Cortex of kidney (tissue), 1 donor: ENCODE measurements around the gene RHOA.

Experiments
- DNase-seq: peaks from one replicate; lab custom pipeline; 2025; lab: John Stamatoyannopoulos, UW

RHOA gene

GRCh38 chr3:49411968-49412631, at the start of gene RHOA, which contains the start of gene TCTA:
Gene RHOA (minus strand): TSS chr3:49411976. CDS start chr3:49375589, 36,387 bp downstream.
Gene TCTA (plus strand): TSS chr3:49412423. CDS start chr3:49412427, 4 bp downstream.
- DNase-seq, result no peak

- DNase-seq, result no peak
These were observed 49.2 kb upstream of the RHOA start for GRCh38 chr3:49460956-49461355.

GRCh38 chr3:49460188-49460890, 48.6 kb upstream of the RHOA start:
- DNase-seq, result no peak

GRCh38 chr3:49456466-49456865, 44.7 kb upstream of the RHOA start:
- DNase-seq, result no peak

DNA sequence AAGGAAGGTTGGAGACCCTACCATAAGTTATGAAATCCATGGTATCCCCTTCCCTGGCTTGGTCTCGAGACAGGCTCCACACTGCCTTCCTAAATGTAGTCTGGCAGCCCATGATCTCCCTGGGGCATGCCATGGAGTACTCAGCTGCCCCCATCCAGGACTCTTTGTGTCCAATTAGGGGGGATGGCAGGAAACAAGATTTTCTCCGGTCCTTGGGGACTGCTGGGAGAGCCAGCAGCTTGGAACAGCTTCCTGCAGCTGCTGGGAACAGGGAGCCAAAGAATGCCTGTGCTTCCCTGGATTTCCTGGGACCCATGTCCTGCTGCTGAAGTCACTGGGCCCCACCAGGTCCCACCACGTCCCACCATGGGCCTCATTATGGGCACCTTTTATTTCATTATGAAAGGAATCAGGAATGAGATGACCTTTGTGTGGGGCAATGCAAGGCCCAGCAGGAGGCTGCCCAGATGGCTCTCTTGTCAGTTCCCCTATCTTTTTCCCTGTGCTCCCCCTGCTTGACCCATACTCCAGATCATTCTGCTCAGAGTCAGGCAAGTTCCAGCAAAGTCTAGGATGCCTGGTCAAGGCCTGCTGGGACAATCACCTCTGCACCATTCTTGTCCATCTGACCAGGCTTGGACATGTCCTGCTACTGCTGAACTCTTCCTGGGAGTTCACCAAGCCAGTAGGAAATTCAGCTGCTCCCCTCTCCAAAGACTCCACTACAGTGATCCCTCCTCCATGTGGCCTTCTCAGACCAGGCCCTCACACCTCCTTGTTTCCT, 43.3 kb upstream of the RHOA start:
- no peak for DNase-seq

GRCh38 chr3:49454458-49454857, 42.7 kb upstream of the RHOA start:
- no peak for DNase-seq

DNA sequence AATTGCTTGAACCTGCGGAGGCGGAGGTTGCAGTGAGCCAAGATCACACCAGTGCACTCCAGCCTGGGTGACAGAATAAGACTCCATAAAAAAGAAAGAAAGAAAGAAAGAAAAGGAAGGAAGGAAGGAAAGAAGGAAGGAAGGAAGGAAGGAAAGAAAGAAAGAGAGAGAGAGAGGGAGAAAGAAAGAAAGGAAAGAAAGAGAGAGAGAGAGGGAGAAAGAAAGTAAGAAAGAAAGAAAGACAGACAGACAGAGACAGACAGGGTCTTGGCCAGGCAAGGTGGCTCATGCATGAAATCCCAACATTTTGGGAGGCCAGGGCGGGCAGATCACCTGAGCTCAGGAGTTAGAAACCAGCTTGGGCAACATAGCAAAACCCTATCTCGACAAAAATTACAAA, 41.8 kb upstream of the RHOA start:
- DNase-seq, result no peak

- no peak for DNase-seq
These were observed 33.6 kb upstream of the RHOA start for GRCh38 chr3:49445391-49445790.

DNA sequence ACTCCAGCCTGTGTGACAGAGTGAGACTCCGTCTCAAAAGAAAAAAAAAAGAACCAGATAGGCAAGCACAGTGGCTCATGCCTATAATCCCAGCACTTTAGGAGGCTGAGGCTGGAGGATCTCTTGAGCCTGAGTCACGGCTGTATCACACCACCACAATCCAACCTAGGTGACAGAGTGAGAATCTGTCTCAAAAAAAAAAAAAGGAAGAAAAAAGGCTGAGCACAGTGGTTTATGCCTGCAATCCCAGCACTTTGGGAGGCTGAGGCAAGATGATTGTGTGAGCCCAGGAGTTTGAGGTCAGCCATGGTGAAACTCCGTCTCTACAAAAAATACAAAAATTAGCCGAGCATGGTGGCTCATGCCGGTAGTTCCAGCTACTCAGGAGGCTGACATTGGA, 23.0 kb upstream of the RHOA start:
- DNase-seq, result no peak

GRCh38 chr3:49428752-49429080, 16.9 kb upstream of the RHOA start:
- DNase-seq, result no peak

GRCh38 chr3:49427586-49427985, 15.8 kb upstream of the RHOA start:
- no peak for DNase-seq

GRCh38 chr3:49424816-49425215, 13.0 kb upstream of the RHOA start:
- DNase-seq, result no peak

DNA sequence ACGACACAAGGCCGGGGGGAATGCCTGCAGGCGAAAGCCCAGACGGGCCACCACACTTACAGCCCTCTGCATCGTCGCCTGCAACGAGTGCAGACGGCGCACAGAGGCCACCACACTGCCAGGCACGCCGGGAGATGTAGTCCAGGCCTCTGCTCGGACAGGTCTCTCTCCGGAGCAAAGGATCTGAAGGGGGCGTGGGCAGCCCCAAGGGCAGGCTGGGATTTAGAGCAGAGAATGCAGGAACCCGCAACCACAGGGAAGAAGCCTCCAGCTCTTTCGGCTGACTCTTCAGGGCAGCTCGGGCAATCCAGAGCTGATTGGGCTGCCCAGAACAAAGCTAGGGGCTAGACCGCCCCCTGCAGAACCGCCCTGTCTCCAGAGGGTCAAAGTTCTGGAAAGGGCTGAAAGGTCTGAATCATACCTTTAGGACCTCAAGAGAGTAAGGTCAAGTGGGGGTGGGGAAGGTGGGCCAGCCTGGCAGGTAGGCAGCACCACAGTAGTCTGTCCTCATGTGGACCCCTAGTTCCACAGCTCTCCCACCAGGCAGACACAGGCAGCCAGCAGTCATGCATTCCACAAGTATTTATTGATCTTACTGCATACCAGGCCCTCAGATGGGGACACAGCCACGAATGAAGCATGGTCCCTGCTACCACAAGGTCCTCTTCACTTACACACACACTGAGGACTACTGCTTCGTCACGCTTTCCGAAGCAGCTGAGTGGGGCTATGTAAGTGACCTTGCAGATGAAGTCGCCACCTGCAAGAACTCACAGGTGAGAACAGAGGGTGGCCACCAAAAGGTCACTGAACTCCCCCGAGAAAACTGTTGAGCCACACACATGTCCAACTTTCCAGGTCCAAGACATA, 10.8 kb upstream of the RHOA start, which contains the start of gene AMT:
AMT (minus strand) TSS at position 95 of the 870 bp plus-strand sequence; CDS start at position 72, 23 bp downstream.
- DNase-seq, result no peak

DNA sequence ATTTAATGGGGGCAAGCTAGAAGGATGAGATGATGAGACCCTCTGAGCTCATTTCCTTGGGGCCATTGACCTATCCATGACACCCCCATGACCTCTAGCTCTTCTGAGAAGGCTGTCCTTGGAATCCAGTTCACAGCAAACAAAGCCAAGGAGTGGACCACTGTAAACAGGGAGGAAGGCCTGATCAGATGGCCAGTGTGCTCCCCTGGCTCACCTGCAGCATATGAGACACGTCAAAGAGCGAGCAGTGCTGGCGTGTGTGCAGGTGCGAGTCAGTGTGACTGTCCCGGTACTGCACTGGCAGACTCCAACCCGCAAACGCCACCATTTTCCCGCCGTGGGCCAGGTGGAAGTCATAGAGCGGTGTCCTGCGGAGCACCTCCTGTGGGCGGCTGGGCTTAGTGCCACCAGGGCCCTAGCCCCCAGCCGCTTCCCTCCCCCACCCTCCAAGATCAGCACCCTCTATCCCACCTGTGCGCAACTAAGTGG, 10.2 kb upstream of the RHOA start:
- no peak for DNase-seq

- DNase-seq, result no peak
These were observed 5.8 kb upstream of the RHOA start for GRCh38 chr3:49417516-49418120.

DNA sequence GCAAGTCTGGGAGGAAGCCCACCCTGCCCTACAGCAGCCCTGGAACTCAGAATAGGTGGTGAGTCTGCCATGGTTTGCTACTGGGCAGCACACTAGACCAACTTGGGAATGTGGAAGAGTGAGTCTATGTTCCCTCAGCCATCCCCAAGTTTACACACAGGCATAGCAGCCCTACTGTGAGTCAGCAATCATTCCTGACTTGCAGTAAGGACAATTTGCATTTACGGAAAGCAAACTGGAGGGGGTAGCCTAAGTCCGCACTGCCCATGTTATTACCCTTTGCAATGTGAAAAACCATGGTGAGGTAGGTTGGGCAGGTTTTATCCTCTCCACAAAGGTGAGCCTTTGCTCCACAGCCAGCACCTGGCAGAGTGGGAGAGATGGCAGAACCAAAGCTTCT, 5.1 kb upstream of the RHOA start:
- DNase-seq, result no peak

DNA sequence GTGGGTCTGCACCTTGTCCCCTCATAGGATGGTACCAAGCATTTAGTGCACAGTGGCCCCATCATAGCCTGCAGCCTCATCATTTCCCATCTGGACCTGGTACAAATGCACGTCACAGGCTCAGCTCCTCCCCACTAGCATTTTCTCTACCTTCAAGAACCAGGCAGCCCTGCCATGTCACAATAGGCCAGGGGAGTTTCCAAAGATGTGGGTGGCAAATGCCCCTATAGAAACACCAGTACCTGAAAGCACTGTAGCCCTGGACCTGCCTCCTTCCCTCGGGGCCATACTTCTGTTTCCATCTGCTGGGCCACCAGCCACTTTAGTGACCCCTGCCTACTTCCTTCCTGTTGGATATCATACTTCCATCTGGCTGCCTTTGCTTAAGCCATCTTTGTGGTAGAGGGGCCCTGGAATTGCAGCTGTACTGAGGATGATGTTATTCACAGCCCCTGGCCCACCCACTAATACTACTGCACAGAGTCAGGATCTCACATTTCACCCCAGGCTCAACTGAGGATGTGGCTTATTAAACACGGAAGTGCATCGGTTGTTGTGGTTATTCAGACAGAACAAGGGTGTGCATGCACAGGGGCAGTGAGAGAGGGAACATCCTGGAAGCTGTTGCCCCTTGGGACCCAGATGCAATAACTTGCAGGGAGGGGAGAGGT, 4.3 kb upstream of the RHOA start:
- DNase-seq, result no peak

- DNase-seq, result no peak
These were observed 3.0 kb upstream of the RHOA start for GRCh38 chr3:49414753-49415152.

- DNase-seq, result no peak
These were observed 1.6 kb upstream of the RHOA start for GRCh38 chr3:49413338-49413734.

- no peak for DNase-seq
These were observed 1.0 kb upstream of the RHOA start for GRCh38 chr3:49412632-49413337.
